Vagina (tissue), 2 donors: ENCODE data around the gene KCNIP4.

Experiments used
- POLR2A ChIP-seq, 2 donors: fragments of 450-650 bp; IDR thresholded peaks; one replicate each; pipeline ENCODE4 v1.6.1; 2017; ENCODE audit warnings: antibody characterized with exemption in 2 of 2, mild to moderate bottlenecking in 2 of 2, moderate library complexity in 2 of 2
- POLR2AphosphoS5 ChIP-seq, 2 donors: sonication (generic); formaldehyde crosslinking; IDR thresholded peaks; one replicate each; pipeline ENCODE4 v1.9.0; 2017; ENCODE audit warnings: antibody characterized with exemption in 2 of 2, mild to moderate bottlenecking in 2 of 2, low read depth in 1 of 2; ENCODE audit not compliant: insufficient read depth in 1 of 2
- TF ChIP-seq, protein P1 (sequence below), 3 experiments: fragments of 450-650 bp in 2 of 3; fragments of 200-600 bp in 1 of 3; sonication (generic) in 1 of 3; IDR thresholded peaks; one replicate each; pipeline ENCODE4 v1.5.1; 2017 to 2019; ENCODE audit warnings: antibody characterized with exemption in 3 of 3, mild to moderate bottlenecking in 2 of 3, moderate library complexity in 2 of 3

DNA sequence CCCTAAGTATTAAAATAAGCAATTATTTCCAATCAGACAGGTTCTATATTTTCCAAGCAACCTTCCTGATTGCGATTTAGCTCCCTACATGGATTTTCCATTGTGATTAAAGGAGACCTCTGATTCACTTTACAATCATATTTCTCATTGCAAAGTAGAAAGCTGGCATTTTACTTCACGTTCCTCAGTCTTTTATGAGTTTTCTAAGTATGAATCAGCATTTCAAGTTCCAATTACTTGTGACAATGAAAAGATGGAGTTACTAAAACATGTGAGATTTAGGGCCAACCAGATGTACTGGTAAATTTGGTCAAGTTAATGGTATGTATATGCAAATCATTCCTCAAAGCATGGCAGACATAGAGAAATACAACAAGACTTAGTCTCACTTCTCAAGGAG, 206.2 kb downstream of the KCNIP4 start:
- TF ChIP-seq, protein P1, sequence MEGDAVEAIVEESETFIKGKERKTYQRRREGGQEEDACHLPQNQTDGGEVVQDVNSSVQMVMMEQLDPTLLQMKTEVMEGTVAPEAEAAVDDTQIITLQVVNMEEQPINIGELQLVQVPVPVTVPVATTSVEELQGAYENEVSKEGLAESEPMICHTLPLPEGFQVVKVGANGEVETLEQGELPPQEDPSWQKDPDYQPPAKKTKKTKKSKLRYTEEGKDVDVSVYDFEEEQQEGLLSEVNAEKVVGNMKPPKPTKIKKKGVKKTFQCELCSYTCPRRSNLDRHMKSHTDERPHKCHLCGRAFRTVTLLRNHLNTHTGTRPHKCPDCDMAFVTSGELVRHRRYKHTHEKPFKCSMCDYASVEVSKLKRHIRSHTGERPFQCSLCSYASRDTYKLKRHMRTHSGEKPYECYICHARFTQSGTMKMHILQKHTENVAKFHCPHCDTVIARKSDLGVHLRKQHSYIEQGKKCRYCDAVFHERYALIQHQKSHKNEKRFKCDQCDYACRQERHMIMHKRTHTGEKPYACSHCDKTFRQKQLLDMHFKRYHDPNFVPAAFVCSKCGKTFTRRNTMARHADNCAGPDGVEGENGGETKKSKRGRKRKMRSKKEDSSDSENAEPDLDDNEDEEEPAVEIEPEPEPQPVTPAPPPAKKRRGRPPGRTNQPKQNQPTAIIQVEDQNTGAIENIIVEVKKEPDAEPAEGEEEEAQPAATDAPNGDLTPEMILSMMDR (IDR thresholded peaks at IDR 0.05) = no peak
- TF ChIP-seq POLR2AphosphoS5 (IDR thresholded peaks at IDR 0.05; ENCODE audit: insufficient read depth in 1 of 2, low read depth in 1 of 2) (no peak), POLR2A (IDR thresholded peaks at IDR 0.05) (no peak)
